OCI-LY7 (cell line): ENCODE data around the gene KCTD13. TPM values are rescaled to one million over a fixed set of nuclear protein-coding genes. Genes with fewer than 3 reads are reported as not detected.

Source experiments
- BruUV-seq: library from RNA; stranded (reverse); fragments of 400-500 nt; replicated peaks from 2 replicates; lab custom pipeline; 2021; lab: Mats Ljungman, UMichigan
- CTCF ChIA-PET: fragments of 300-600 bp; sonication (Branson Sonifier 250); formaldehyde crosslinking; loops from one replicate; lab custom pipeline; 2022; ENCODE audit warnings: antibody characterized with exemption; ENCODE audit not compliant: unreplicated experiment; lab: Charles Lee
- POLR2A ChIA-PET: fragments of 300-600 bp; sonication (Branson Sonifier 250); formaldehyde crosslinking; loops from one replicate; lab custom pipeline; 2022; ENCODE audit warnings: antibody characterized with exemption; lab: Charles Lee
- DNase-seq: peaks from one replicate; pipeline ENCODE4 v3.0.0-alpha.2; 2015; ENCODE audit warnings: low spot score
- H2AFZ ChIP-seq: fragments of 200-600 bp; sonication (generic), shearing (Covaris generic); 2 replicates; pipeline ENCODE4 v1.6.1; 2014; ENCODE audit warnings: mild to moderate bottlenecking, antibody characterized with exemption, low read length, moderate library complexity
- H3K27ac ChIP-seq: fragments of 200-600 bp; sonication (generic); 2 replicates; pipeline ENCODE4 v1.5.1; 2014; ENCODE audit warnings: mixed run types, low read depth, mild to moderate bottlenecking, moderate library complexity, low read length, inconsistent platforms; ENCODE audit not compliant: poor library complexity, severe bottlenecking
- H3K36me3 ChIP-seq: fragments of 200-600 bp; sonication (generic); 2 replicates; pipeline ENCODE4 v1.6.1; 2014; ENCODE audit warnings: mild to moderate bottlenecking, antibody characterized with exemption, low read length, moderate library complexity, mixed read lengths; ENCODE audit not compliant: insufficient read depth
- H3K4me1 ChIP-seq: fragments of 200-600 bp; sonication (generic); 2 replicates; pipeline ENCODE4 v1.5.1; 2014; ENCODE audit warnings: mild to moderate bottlenecking, low read length; ENCODE audit not compliant: insufficient read depth, poor library complexity, severe bottlenecking
- H3K4me2 ChIP-seq: fragments of 200-600 bp; sonication (generic); 2 replicates; pipeline ENCODE4 v1.6.1; 2014; ENCODE audit warnings: mild to moderate bottlenecking, low read length
- H3K4me3 ChIP-seq: fragments of 200-600 bp; sonication (generic); 2 replicates; pipeline ENCODE4 v1.5.1; 2014; ENCODE audit warnings: mild to moderate bottlenecking, low read depth, low read length; ENCODE audit not compliant: poor library complexity, severe bottlenecking
- H3K79me2 ChIP-seq: fragments of 200-600 bp; sonication (generic); 2 replicates; pipeline ENCODE4 v1.6.1; 2016; ENCODE audit warnings: low read depth, mild to moderate bottlenecking, low read length, moderate library complexity, mixed read lengths; ENCODE audit not compliant: insufficient read depth
- H3K9me2 ChIP-seq: fragments of 200-600 bp; sonication (generic); 2 replicates; pipeline ENCODE4 v1.6.1; 2016; ENCODE audit warnings: mild to moderate bottlenecking, low read length, mixed read lengths; ENCODE audit not compliant: insufficient read depth
- H3K9me3 ChIP-seq: fragments of 200-600 bp; sonication (generic); 2 replicates; pipeline ENCODE4 v1.6.1; 2014; ENCODE audit warnings: mild to moderate bottlenecking, mixed run types, low read length, mixed read lengths
- H4K20me1 ChIP-seq: fragments of 200-600 bp; sonication (generic); 2 replicates; pipeline ENCODE4 v1.6.1; 2014; ENCODE audit warnings: mild to moderate bottlenecking, antibody characterized with exemption, low read length, moderate library complexity, mixed read lengths; ENCODE audit not compliant: insufficient read depth
- CTCF ChIP-seq: fragments of 200-600 bp; sonication (generic); conservative IDR thresholded peaks from 2 replicates; pipeline ENCODE4 v1.5.1; 2014; ENCODE audit warnings: mild to moderate bottlenecking, antibody characterized with exemption, low read length, moderate library complexity, mixed read lengths
- EZH2phosphoT487 ChIP-seq: fragments of 200-600 bp; sonication (generic); IDR thresholded peaks from 2 replicates; pipeline ENCODE4 v1.6.1; 2018; ENCODE audit warnings: low read depth, borderline replicate concordance, mild to moderate bottlenecking, mixed run types, antibody characterized with exemption, low read length, moderate library complexity, mixed read lengths
- intact Hi-C: fragments of 100-400 bp; cut with micrococcal nuclease; formaldehyde crosslinking; loops from one replicate; pipeline ENCODE4 v1.10.0; 2022; ENCODE audit not compliant: unreplicated experiment
- total RNA-seq, 2 experiments: library from RNA; depleted of rRNA in 1 of 2; stranded (reverse); fragments of >200 nt in 1 of 2; shearing (Covaris generic) in 1 of 2; gene quantifications; 2 replicates each; pipeline ENCODE4 v1.2.3, GENCODE V29; 2014 to 2022

Gene KCTD13
- total RNA-seq, 2 experiments from 2014 or later, result 15.9 to 48.0 TPM

GRCh38 chr16:29906520-29907244, 19.3 kb downstream of the KCTD13 start:
- H2AFZ ChIP-seq, result no peak overlapping the region
- no peaks in the 10 kb centered on the region for H3K9me3 ChIP-seq
- no peaks in the 10 kb centered on the region for H3K9me2 ChIP-seq
- H3K4me1 ChIP-seq, result no peaks in the 10 kb centered on the region
- DNase-seq, result no peak
- no peak overlapping the region for H3K4me3 ChIP-seq
- H3K4me2 ChIP-seq, result no peak overlapping the region
- no peak for TF ChIP-seq CTCF
- no peak for TF ChIP-seq EZH2phosphoT487
- no peak overlapping the region for H3K27ac ChIP-seq
- H4K20me1 ChIP-seq, result no peaks in the 10 kb centered on the region
- ChIA-PET POLR2A (no interaction called here), CTCF (no interaction called here)
- BruUV-seq, result no TSS peak
- intact Hi-C loops, result no loop called here
- H3K36me3 ChIP-seq, result no peaks in the 10 kb centered on the region
- no peaks in the 10 kb centered on the region for H3K79me2 ChIP-seq

- ChIA-PET CTCF (no interaction called here), POLR2A (no interaction called here)
- intact Hi-C loops, result no loop called here
- Histone ChIP-seq H3K4me3 (no peak overlapping the region), H3K9me2 (no peaks in the 10 kb centered on the region), H3K9me3 (no peaks in the 10 kb centered on the region), H3K79me2 (no peaks in the 10 kb centered on the region), H3K27ac (no peak overlapping the region), H4K20me1 (no peaks in the 10 kb centered on the region), H3K4me1 (no peaks in the 10 kb centered on the region), H3K4me2 (no peak overlapping the region), H2AFZ (no peak overlapping the region), H3K36me3 (no peaks in the 10 kb centered on the region)
- TF ChIP-seq EZH2phosphoT487 (no peak), CTCF (no peak)
- no TSS peak for BruUV-seq
- no peak for DNase-seq
Measured at GRCh38 chr16:29905668-29906067, 20.4 kb downstream of the KCTD13 start.

GRCh38 chr16:29904947-29905346, 21.1 kb downstream of the KCTD13 start:
- ChIA-PET POLR2A (interaction anchor here (0.7 kb wide), 1 partner anchor 17 kb away, joined by 5 read pairs; no protein-coding TSS in a partner anchor), CTCF (no interaction called here)
- DNase-seq, result no peak
- Histone ChIP-seq H3K4me1 (no peaks in the 10 kb centered on the region), H4K20me1 (no peaks in the 10 kb centered on the region), H3K79me2 (no peaks in the 10 kb centered on the region), H3K4me3 (no peak overlapping the region), H3K9me2 (no peaks in the 10 kb centered on the region), H3K4me2 (no peak overlapping the region), H3K9me3 (no peaks in the 10 kb centered on the region), H2AFZ (no peak overlapping the region), H3K27ac (no peak overlapping the region), H3K36me3 (no peaks in the 10 kb centered on the region)
- intact Hi-C loops, result no loop called here
- BruUV-seq, result no TSS peak
- TF ChIP-seq EZH2phosphoT487 (no peak), CTCF (no peak)
